ENCODE measurements around the gene AXL.

Gene AXL

DNA sequence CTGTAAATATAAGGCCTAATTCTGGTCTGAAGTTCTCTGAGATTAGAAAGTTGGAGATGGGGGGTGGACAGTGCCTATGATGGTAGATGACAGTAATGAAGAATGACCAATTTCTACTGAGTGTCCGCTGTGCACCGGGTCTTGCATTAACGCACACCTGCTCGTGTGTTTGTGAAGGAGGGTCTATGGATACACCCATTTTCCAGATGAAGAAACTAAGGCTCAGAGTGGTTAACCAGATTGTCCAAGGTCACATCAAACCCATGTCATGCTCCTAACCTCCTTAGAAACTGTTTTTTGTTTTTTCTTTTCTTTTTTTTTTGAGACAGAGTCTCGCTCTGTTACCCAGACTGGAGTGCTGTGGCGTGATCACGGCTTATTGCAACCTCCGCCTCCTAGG, 13.7 kb downstream of the AXL start:
- Histone ChIP-seq H3K27ac (ENCODE audit: low read depth, low read length) (no peak overlapping the region), H3K9me3 (ENCODE audit: control insufficient read depth, insufficient read depth, low read length) (no peaks in the 10 kb centered on the region), H3K4me2 (ENCODE audit: low read length) (no peak overlapping the region), H3K4me3 (ENCODE audit: low read length) (no peak overlapping the region), H3K36me3 (ENCODE audit: control insufficient read depth, low read length) (no peaks in the 10 kb centered on the region), H3K9me2 (replicated peaks; ENCODE audit: control insufficient read depth, low read length) (no peaks in the 10 kb centered on the region), H3K27me3 (ENCODE audit: control insufficient read depth, low read length) (no peaks in the 10 kb centered on the region), H3K79me2 (ENCODE audit: control insufficient read depth, low read length) (no peaks in the 10 kb centered on the region), H4K20me1 (ENCODE audit: control insufficient read depth, insufficient read depth, low read depth, low read length) (no peaks in the 10 kb centered on the region), H3K4me1 (ENCODE audit: control insufficient read depth, low read length) (no peaks in the 10 kb centered on the region), H3F3A (ENCODE audit: control insufficient read depth, insufficient read depth) (no peaks in the 10 kb centered on the region)
- TF ChIP-seq EZH2phosphoT487 (IDR thresholded peaks at IDR 0.05; ENCODE audit: borderline replicate concordance, low read length) (no peak), CTCF (IDR thresholded peaks at IDR 0.05; ENCODE audit: low read depth, low read length, poor library complexity, severe bottlenecking) (no peak)

DNA sequence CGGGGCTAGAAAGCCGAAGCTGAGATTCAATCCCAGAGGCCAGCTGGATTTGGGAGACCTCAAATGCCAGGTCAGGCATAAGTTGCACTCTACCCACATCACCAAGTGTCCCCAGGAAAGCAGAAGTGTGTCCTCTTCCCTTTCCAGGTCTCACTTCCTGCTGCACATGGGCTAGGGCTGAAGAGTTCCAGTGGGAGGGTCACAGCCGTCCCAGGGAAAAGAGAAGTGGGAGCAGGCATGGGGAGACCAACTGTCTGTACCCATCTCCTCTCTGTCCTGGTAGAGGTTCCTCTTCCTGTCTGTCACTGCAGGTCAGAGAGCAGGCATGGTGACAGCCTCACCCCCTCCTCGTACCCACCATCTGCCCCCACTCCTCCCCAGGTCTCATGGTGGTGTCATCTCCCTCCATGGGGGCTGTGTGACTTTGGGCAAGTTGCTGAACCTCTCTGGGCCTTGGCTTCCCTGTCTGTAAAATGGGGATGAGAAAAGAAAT, 14.8 kb downstream of the AXL start:
- Histone ChIP-seq H3K9me2 (replicated peaks; ENCODE audit: control insufficient read depth, low read length) (no peaks in the 10 kb centered on the region), H3K27ac (ENCODE audit: low read depth, low read length) (no peak overlapping the region), H3K79me2 (ENCODE audit: control insufficient read depth, low read length) (no peaks in the 10 kb centered on the region), H4K20me1 (ENCODE audit: control insufficient read depth, insufficient read depth, low read depth, low read length) (no peaks in the 10 kb centered on the region), H3K9me3 (ENCODE audit: control insufficient read depth, insufficient read depth, low read length) (no peaks in the 10 kb centered on the region), H3K4me1 (ENCODE audit: control insufficient read depth, low read length) (no peaks in the 10 kb centered on the region), H3F3A (ENCODE audit: control insufficient read depth, insufficient read depth) (no peaks in the 10 kb centered on the region), H3K36me3 (ENCODE audit: control insufficient read depth, low read length) (no peaks in the 10 kb centered on the region), H3K4me2 (ENCODE audit: low read length) (no peak overlapping the region), H3K27me3 (ENCODE audit: control insufficient read depth, low read length) (no peaks in the 10 kb centered on the region), H3K4me3 (ENCODE audit: low read length) (no peak overlapping the region)
- TF ChIP-seq EZH2phosphoT487 (IDR thresholded peaks at IDR 0.05; ENCODE audit: borderline replicate concordance, low read length): no peak
- no peak for TF ChIP-seq CTCF (IDR thresholded peaks at IDR 0.05; ENCODE audit: low read depth, low read length, poor library complexity, severe bottlenecking)

GRCh38 chr19:41234512-41235168, 15.6 kb downstream of the AXL start:
- no peak overlapping the region for H3K27ac ChIP-seq (ENCODE audit: low read depth, low read length)
- no peaks in the 10 kb centered on the region for H3K9me3 ChIP-seq (ENCODE audit: control insufficient read depth, insufficient read depth, low read length)
- TF ChIP-seq EZH2phosphoT487 (IDR thresholded peaks at IDR 0.05; ENCODE audit: borderline replicate concordance, low read length) (no peak), CTCF (IDR thresholded peaks at IDR 0.05; ENCODE audit: low read depth, low read length, poor library complexity, severe bottlenecking) (no peak)
- H3K27me3 ChIP-seq (ENCODE audit: control insufficient read depth, low read length): no peaks in the 10 kb centered on the region
- no peak overlapping the region for H3K4me3 ChIP-seq (ENCODE audit: low read length)
- no peak overlapping the region for H3K4me2 ChIP-seq (ENCODE audit: low read length)
- H3K79me2 ChIP-seq (ENCODE audit: control insufficient read depth, low read length): no peaks in the 10 kb centered on the region
- H3K9me2 ChIP-seq (replicated peaks; ENCODE audit: control insufficient read depth, low read length): no peaks in the 10 kb centered on the region
- H3F3A ChIP-seq (ENCODE audit: control insufficient read depth, insufficient read depth): no peaks in the 10 kb centered on the region
- no peaks in the 10 kb centered on the region for H3K4me1 ChIP-seq (ENCODE audit: control insufficient read depth, low read length)
- H3K36me3 ChIP-seq (ENCODE audit: control insufficient read depth, low read length): no peaks in the 10 kb centered on the region
- H4K20me1 ChIP-seq (ENCODE audit: control insufficient read depth, insufficient read depth, low read depth, low read length): no peaks in the 10 kb centered on the region

Data from DOHH2 (cell line).